SK-N-SH (cell line): ENCODE measurements around the gene NPM1. TPM values are rescaled to one million over a fixed set of nuclear protein-coding genes. Genes with fewer than 3 reads are reported as not detected.

Source experiments
- CTCF ChIA-PET: fragments of 300-600, 350-600 bp; formaldehyde crosslinking; extraction: SDS; loops from one replicate; lab custom pipeline; 2021; lab: Yijun Ruan, JAX
- POLR2A ChIA-PET: fragments of 350-600 bp; sonication (Branson Sonifier 250); formaldehyde crosslinking; extraction: SDS; loops from one replicate; lab custom pipeline; 2020; ENCODE audit warnings: antibody characterized with exemption, inconsistent platforms; lab: Yijun Ruan, JAX
- DNase-seq: peaks from one replicate; pipeline ENCODE4 v3.0.0; 2012
- H2AFZ ChIP-seq: fragments of 200-600 bp; sonication (generic); 2 replicates; pipeline ENCODE4 v1.8.1; 2016; ENCODE audit warnings: antibody characterized with exemption, mild to moderate bottlenecking, low read depth
- H3F3A ChIP-seq: fragments of 200-600 bp; sonication (generic); replicated peaks from 2 replicates; pipeline ENCODE3; 2016; ENCODE audit warnings: antibody characterized with exemption, mild to moderate bottlenecking; ENCODE audit not compliant: insufficient read depth
- H3K27ac ChIP-seq, 2 experiments: fragments of 200-500 bp in 1 of 2; fragments of 200-600 bp in 1 of 2; sonication (Bioruptor generic) in 1 of 2; sonication (generic), shearing (Covaris generic) in 1 of 2; 2 replicates each; pipeline versions ENCODE4 v1.5.1 to v1.6.1; 2014 to 2016; ENCODE audit warnings: low read depth in 2 of 2, inconsistent platforms in 1 of 2, low read length in 1 of 2, mild to moderate bottlenecking in 1 of 2, mixed read lengths in 1 of 2
- H3K27me3 ChIP-seq: fragments of 200-600 bp; sonication (generic), shearing (Covaris generic); 2 replicates; pipeline ENCODE4 v1.6.1; 2016; ENCODE audit warnings: mixed run types; ENCODE audit not compliant: insufficient read depth
- H3K36me3 ChIP-seq, 2 experiments: fragments of 200-500 bp in 1 of 2; fragments of 200-600 bp in 1 of 2; sonication (Bioruptor generic) in 1 of 2; sonication (generic) in 1 of 2; replicated peaks in 1 of 2; 2 replicates each; pipeline versions ENCODE3 to v1.5.1; 2014 to 2016; ENCODE audit warnings: low read length in 1 of 2, mild to moderate bottlenecking in 1 of 2; ENCODE audit not compliant: insufficient read depth in 2 of 2, control insufficient read depth in 1 of 2
- H3K4me1 ChIP-seq, 2 experiments: fragments of 200-500 bp in 1 of 2; fragments of 200-600 bp in 1 of 2; sonication (Bioruptor generic) in 1 of 2; sonication (generic), shearing (Covaris generic) in 1 of 2; 2 replicates each; pipeline versions ENCODE4 v1.5.1 to v1.6.1; 2014 to 2016; ENCODE audit warnings: low read depth in 1 of 2, low read length in 1 of 2, mixed run types in 1 of 2; ENCODE audit not compliant: insufficient read depth in 2 of 2, control insufficient read depth in 1 of 2
- H3K4me2 ChIP-seq: fragments of 200-600 bp; sonication (generic), shearing (Covaris generic); 2 replicates; pipeline ENCODE4 v1.6.1; 2017; ENCODE audit warnings: mixed run types
- H3K4me3 ChIP-seq, 2 experiments: fragments of 200-500 bp in 1 of 2; fragments of 200-600 bp in 1 of 2; sonication (Bioruptor generic) in 1 of 2; sonication (generic), shearing (Covaris generic) in 1 of 2; 2 replicates each; pipeline versions ENCODE4 v1.5.1 to v1.8.1; 2014 to 2016; ENCODE audit warnings: low read depth in 2 of 2, inconsistent platforms in 1 of 2, low read length in 1 of 2, mild to moderate bottlenecking in 1 of 2, mixed read lengths in 1 of 2, moderate library complexity in 1 of 2
- H3K79me2 ChIP-seq: fragments of 200-600 bp; sonication (generic); 2 replicates; pipeline ENCODE4 v1.8.1; 2017; ENCODE audit warnings: mild to moderate bottlenecking; ENCODE audit not compliant: insufficient read depth
- H3K9ac ChIP-seq: fragments of 200-600 bp; sonication (generic); 2 replicates; pipeline ENCODE4 v1.6.1; 2017; ENCODE audit warnings: mixed run types
- H3K9me2 ChIP-seq: fragments of 200-600 bp; sonication (generic); 2 replicates; pipeline ENCODE4 v1.6.1; 2017; ENCODE audit warnings: mixed run types
- H3K9me3 ChIP-seq: fragments of 200-600 bp; sonication (generic); 2 replicates; pipeline ENCODE4 v1.6.1; 2017; ENCODE audit warnings: mixed run types, mild to moderate bottlenecking, moderate library complexity
- H4K20me1 ChIP-seq: fragments of 200-600 bp; sonication (generic); 2 replicates; pipeline ENCODE4 v1.6.1; 2017; ENCODE audit warnings: mild to moderate bottlenecking, mixed run types; ENCODE audit not compliant: insufficient read depth
- CHD2 ChIP-seq: fragments of 150-350 bp; IDR thresholded peaks from 2 replicates; pipeline ENCODE4 v1.6.1; 2018; ENCODE audit warnings: low read length; ENCODE audit not compliant: partially characterized antibody
- CTCF ChIP-seq: fragments of 200-600 bp; sonication (generic); IDR thresholded peaks from 2 replicates; pipeline ENCODE4 v1.6.1; 2017; ENCODE audit warnings: antibody characterized with exemption, mild to moderate bottlenecking, moderate library complexity
- FOXJ3 ChIP-seq: sonication (generic); formaldehyde crosslinking; IDR thresholded peaks from 2 replicates; pipeline ENCODE4 v1.5.1; 2020; ENCODE audit warnings: mild to moderate bottlenecking, missing genetic modification reagents
- FOXM1 ChIP-seq: IDR thresholded peaks from 2 replicates; pipeline ENCODE4 v1.4.0; 2012; ENCODE audit warnings: low read depth, mild to moderate bottlenecking
- GABPA ChIP-seq: IDR thresholded peaks from 2 replicates; pipeline ENCODE4 v1.4.0; 2012; ENCODE audit warnings: low read depth, mild to moderate bottlenecking
- GATA2 ChIP-seq: sonication (generic); formaldehyde crosslinking; IDR thresholded peaks from 2 replicates; pipeline ENCODE4 v1.5.0; 2020; ENCODE audit warnings: mild to moderate bottlenecking, missing genetic modification reagents
- NFIC ChIP-seq: IDR thresholded peaks from 2 replicates; pipeline ENCODE4 v1.4.0; 2012; ENCODE audit warnings: borderline replicate concordance
- NRF1 ChIP-seq: IDR thresholded peaks from 2 replicates; pipeline ENCODE4 v1.6.1; 2012; ENCODE audit warnings: low read depth, mild to moderate bottlenecking, low read length
- REST ChIP-seq: IDR thresholded peaks from 2 replicates; pipeline ENCODE4 v1.6.1; 2012; ENCODE audit warnings: mild to moderate bottlenecking, low read depth, low read length, moderate library complexity
- RFX5 ChIP-seq: IDR thresholded peaks from 2 replicates; pipeline ENCODE4 v1.6.1; 2012; ENCODE audit warnings: mild to moderate bottlenecking, improper control_type of control experiment, low read length
- SIN3A ChIP-seq: IDR thresholded peaks from 2 replicates; pipeline ENCODE4 v1.6.1; 2012; ENCODE audit warnings: low read depth, mild to moderate bottlenecking, low read length, moderate library complexity, borderline replicate concordance
- ZBTB33 ChIP-seq: IDR thresholded peaks from 2 replicates; pipeline ENCODE4 v1.4.0; 2012; ENCODE audit warnings: low read depth, borderline replicate concordance
- WGBS: methylation state at CpG from one replicate; pipeline ENCODE4 v1.1.6; 2017; ENCODE audit warnings: low lambda C conversion rate; 5-methylcytosine and 5-hydroxymethylcytosine counted together
- polyA plus RNA-seq, 3 experiments: library from polyadenylated mRNA; depleted of rRNA; stranded (reverse); fragments of >200 nt; gene quantifications; 2 replicates each; pipeline ENCODE4 v1.2.3, GENCODE V29; 2012

Gene NPM1
- polyA plus RNA-seq, 1 of the 3 experiments (the other 2 are of a cell fraction): 4,764 TPM

GRCh38 chr5:171367424-171368370 lies 20.0 kb upstream of the NPM1 start:
- Histone ChIP-seq H3F3A (no peaks in the 10 kb centered on the region), H3K4me3 (no peak overlapping the region), H3K4me1 (no peaks in the 10 kb centered on the region), H4K20me1 (no peaks in the 10 kb centered on the region), H2AFZ (no peak overlapping the region), H3K4me2 (no peak overlapping the region), H3K36me3 (no peaks in the 10 kb centered on the region), H3K9me3 (no peaks in the 10 kb centered on the region), H3K27me3 (no peaks in the 10 kb centered on the region), H3K9me2 (no peaks in the 10 kb centered on the region), H3K79me2 (no peaks in the 10 kb centered on the region), H3K9ac (no peak overlapping the region), H3K27ac (no peak overlapping the region)
- WGBS: 91% methylated on average over 15 of the region's 16 CpGs
- POLR2A ChIA-PET: interaction anchor here (0.7 kb wide), 1 partner anchor 22 kb away, joined by 3 read pairs; no protein-coding TSS in a partner anchor
- TF ChIP-seq ZBTB33 (no peak), CHD2 (no peak), RFX5 (no peak), GABPA (no peak), NRF1 (no peak), GATA2 (CRISPR knock-in tag) (no peak), NFIC (no peak), FOXM1 (no peak), FOXJ3 (CRISPR knock-in tag) (no peak), CTCF (no peak), REST (no peak), SIN3A (no peak)
- CTCF ChIA-PET: interaction anchor here (0.6 to 1.7 kb wide), 3 partner anchors 25 to 53 kb away, joined by 3 to 5 read pairs (median 4); no protein-coding TSS in a partner anchor
- no peak for DNase-seq
